Epidermal melanocyte (primary cell): Measurements from ENCODE around the gene ACER2.
A peak's percentile ranks its signal among the peaks of the same experiment; 100 is the strongest.

Experiments
- DNase-seq: peaks from one replicate; pipeline ENCODE4 v3.0.0; 2011; ENCODE audit warnings: low spot score; ENCODE audit not compliant: insufficient read length

Gene ACER2

DNA sequence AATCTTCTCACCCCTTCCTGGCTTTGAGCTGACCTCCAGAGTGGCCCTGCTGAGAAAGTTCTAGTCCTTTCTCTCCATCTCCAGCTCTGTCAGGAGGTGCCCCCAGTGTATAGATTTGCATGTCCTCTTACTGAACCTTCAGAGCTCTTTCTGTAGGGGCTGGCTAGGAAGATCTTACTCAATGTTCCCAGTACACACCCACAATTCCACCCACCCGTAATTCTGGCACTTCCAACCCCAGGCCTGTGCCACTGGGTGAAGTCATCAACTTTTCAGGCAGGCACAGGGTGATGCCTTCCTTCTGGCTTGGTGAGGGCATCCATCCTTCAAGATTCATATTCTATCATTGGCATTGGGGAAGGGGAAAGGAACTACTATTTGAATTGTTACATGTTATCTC, 75.9 kb downstream of the ACER2 start:
- no peak for DNase-seq

DNA sequence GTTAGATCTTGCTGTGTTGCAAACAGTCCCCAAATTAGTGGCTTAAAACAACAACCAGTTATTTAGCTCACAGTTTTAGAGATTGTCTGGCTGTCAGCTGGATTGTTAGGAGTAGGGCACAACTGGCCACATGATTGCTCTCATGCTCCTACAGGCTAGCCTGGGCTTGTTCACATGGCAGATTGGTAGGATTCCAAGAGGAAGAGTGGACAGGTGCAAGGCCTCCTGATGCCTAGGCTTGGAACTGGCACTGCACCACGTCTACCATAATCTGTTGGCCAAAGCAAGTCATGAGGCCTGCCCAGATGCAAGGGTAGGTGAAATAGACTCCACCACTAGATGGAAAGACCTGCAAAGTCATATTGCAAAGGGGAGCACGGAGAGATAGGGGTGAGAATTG, 76.4 kb downstream of the ACER2 start:
- DNase-seq, result no peak

- DNase-seq, result no peak
Measured at GRCh38 chr9:19486803-19487202, 78.0 kb downstream of the ACER2 start.

DNA sequence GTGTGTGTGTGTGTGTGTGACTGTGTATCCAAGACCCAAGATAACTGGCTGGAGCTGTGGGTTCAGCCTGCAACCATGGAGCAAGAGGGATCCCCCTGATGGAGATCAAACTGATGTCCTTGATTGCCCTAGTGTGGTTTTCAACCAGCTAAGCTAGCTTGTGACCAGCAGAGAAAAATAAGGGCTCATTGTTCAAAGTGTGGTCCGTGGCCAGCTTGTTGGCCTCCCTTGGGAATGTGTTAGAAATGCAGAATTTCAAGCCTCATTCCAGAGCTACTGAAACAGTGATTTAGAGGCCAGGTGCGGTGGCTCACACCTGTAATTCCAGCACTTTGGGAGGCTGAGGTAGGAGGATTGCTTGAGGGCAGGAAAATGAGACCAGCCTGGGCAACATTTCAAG, 79.9 kb downstream of the ACER2 start:
- DNase-seq, result peak; percentile 67

DNA sequence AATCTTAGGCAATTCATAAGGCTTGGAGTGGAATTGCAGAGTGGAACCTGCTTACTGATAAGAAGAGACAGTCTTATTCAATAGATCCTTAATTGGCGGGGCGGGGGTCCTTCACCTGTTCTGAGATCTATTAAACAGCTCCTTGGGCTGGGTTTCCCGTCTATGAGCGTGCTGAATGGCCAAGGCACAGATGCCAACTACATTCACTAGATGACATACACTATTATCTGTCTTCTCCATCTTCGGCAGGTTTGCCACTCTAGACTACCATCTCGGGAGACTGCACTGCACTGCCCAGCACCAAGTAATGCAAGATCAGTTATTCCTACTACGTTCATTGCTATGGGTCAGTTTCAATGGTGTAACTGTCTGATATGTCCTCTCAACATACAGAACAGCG, 81.5 kb downstream of the ACER2 start:
- no peak for DNase-seq

GRCh38 chr9:19490828-19491227, 82.0 kb downstream of the ACER2 start:
- DNase-seq, result no peak

DNA sequence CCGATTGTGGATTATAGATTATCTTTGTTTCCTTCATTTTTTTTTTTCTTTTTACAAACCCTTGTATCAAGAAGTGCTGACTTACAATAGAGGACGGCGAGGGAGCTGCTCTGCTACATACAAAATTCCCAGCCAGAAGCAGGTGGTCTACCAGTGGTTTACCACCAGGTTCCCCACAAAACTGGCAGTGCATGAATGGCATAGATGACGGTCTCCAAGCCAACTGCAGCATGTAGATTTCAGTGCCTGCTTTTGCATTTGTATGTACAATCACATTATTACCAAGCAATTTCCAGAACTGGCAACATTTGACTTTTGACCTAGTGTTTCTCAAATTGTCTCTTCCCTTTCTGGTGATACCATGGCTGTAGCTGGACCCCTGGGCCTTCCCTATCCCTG, 84.0 kb downstream of the ACER2 start:
- DNase-seq, result no peak

GRCh38 chr9:19493174-19493811, 84.5 kb downstream of the ACER2 start:
- peak; percentile 55 for DNase-seq

GRCh38 chr9:19493876-19494275, 85.1 kb downstream of the ACER2 start:
- DNase-seq, result no peak

GRCh38 chr9:19495186-19496028, 86.6 kb downstream of the ACER2 start:
- no peak for DNase-seq

GRCh38 chr9:19496321-19497050, 87.7 kb downstream of the ACER2 start:
- no peak for DNase-seq

- DNase-seq, result no peak
Measured at GRCh38 chr9:19497276-19497675, 88.5 kb downstream of the ACER2 start.

GRCh38 chr9:19498015-19498414, 89.2 kb downstream of the ACER2 start:
- no peak for DNase-seq
